HG03469 (cell line): Measurements from ENCODE around the gene XDH.

Experiments used
- ATAC-seq: cut with Tn5 transposase; IDR thresholded peaks from one replicate; pipeline ENCODE4 v1.9.1; 2021; ENCODE audit warnings: mild to moderate bottlenecking, moderate library complexity, moderate number of reproducible peaks; ENCODE audit not compliant: unreplicated experiment

Gene XDH

GRCh38 chr2:31366733-31367132 is 47.8 kb downstream of the XDH start:
- ATAC-seq, result no peak

GRCh38 chr2:31365834-31366505 is 48.6 kb downstream of the XDH start:
- no peak for ATAC-seq

DNA sequence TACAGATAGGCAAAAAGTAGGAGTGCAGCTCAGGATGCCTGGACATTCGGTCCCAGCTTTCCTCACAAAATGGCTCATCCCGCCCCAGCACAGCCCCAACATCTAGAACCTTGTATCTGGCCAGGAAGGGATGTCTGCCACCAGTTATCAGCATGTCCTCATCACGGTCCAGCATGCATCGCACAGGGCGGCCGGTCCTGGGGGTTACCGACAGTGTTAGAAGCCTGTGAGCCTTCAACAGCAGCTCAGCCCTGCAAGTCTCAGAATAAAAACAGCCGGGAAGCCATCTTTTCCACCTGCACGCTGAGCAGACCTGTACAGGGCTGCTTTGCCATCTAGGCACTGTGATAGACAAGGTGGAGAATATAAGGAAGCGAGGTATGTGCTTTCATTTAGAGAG is 49.2 kb downstream of the XDH start:
- no peak for ATAC-seq

DNA sequence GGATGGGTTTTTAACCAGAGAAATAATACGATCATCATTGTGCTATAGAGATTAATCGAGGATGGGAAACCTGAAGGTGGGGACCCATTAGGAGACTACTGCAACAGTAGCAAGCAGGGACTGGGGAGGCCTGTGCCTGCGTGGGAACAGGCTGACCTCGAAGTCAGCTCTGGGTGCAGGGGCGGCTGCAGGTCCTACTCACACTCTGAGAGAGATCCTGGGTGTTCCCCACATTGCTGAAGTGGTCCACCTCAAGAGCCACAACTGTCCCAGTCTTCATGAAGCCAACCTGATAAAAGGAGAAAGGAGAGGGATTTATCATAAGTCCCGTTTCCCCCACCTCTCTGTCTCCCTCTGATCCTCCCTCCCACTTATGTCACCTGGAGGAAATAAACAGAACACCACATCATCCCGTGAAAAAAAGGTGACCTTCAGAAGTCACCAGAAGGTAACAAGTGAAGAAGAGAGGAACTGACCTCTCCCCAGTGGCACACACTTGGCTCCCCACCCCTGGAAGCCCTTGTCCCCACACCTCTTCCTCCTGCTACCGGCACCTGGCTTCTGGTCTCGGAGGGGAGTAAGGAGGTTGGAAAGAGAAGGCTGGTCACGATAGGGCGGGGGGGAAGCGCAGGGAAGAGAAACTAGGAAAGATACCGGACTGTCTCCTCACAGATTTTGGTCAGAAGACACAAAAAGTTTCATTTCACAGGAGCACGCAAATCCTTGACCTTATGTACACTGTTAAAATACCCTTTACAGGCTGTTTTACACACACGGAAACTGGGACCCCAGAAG is 50.4 kb downstream of the XDH start:
- no peak for ATAC-seq

- no peak for ATAC-seq
Measured at GRCh38 chr2:31362581-31362980, 52.0 kb downstream of the XDH start.

DNA sequence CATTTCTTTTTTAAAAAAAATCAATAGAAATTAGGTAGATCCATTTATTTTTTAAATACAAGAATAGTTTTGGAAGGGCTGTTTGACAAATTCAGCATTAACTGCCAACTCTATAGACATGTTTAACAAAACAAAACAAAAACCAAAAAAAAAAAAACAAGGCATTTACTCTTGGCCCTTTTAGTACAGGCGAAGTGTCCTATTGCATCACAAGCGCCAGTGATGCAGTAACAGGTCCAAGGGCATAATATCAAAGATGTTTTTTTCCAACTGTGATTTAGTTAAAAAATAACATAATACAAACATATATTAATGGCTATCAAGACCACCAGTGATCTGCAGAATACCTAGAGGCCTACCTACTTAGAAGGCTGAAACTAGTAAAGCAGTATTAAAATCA is 55.3 kb downstream of the XDH start:
- ATAC-seq, result no peak

- no peak for ATAC-seq
Measured at GRCh38 chr2:31354837-31355236, 59.7 kb downstream of the XDH start.

GRCh38 chr2:31353179-31353578 is 61.4 kb downstream of the XDH start:
- ATAC-seq, result no peak

DNA sequence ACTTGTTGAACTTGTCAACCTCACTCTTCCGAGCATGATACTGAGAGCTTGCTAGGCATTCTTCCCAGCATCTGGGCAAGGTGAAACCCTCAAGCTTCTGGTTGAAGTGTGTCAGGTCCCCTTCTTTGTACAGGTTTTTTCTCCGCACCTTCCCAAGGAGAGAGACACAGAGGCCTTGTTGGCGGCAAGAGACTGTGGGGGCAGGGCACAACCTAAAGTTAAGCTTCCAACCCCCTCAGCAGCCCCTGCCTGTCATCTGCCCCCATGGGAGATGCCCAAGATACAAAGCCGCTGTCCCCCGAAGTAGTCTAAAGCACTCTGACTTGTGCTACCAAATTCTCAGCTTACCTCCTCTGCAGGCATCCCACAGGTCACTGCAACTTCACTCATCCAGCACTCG is 64.9 kb downstream of the XDH start:
- no peak for ATAC-seq

GRCh38 chr2:31349160-31349559 is 65.4 kb downstream of the XDH start:
- no peak for ATAC-seq

DNA sequence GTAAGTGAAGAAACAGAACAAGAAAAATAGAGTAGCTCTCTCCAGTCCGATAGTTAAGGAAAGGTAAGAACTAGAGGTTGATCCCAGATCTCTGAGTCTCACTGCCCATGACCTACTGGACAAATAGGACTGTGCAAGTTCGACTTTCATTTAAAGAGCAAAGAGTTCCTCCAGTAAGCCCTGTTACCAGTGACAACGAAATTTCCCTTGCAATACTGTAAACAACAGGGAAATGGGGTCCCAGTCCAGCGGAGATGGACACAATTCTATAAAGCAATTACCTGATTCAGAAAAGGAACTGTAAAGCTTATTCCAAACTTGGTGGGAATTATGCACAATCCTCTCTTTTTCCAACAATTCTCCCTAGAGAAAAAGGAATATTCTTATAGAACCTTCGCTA is 65.9 kb downstream of the XDH start:
- ATAC-seq, result no peak

GRCh38 chr2:31347750-31348149 is 66.8 kb downstream of the XDH start:
- no peak for ATAC-seq

- no peak for ATAC-seq
Measured at GRCh38 chr2:31347319-31347718, 67.2 kb downstream of the XDH start.

- ATAC-seq, result no peak
Measured at GRCh38 chr2:31344447-31344846, 70.1 kb downstream of the XDH start.

- ATAC-seq, result no peak
Measured at GRCh38 chr2:31341351-31341750, 73.2 kb downstream of the XDH start.

GRCh38 chr2:31339696-31340095 is 74.8 kb downstream of the XDH start:
- ATAC-seq, result no peak

DNA sequence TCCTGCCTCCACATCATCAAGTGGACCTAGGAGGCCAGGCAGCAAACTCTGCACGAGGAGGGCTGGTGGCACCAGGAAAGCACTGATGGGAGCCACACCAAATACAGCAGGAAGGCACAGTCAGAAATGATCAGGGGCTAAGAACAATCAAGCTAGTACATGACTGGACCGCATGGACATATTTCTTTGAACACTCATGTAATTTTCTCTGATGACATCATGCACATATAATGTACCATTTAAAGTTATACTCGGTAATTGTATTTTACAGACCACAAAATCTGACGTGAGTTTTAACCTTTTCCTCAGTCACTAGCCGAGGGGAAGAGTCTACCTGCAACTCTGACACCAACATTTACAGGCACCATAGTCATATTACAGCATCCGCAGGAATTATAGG is 76.7 kb downstream of the XDH start:
- ATAC-seq, result no peak

DNA sequence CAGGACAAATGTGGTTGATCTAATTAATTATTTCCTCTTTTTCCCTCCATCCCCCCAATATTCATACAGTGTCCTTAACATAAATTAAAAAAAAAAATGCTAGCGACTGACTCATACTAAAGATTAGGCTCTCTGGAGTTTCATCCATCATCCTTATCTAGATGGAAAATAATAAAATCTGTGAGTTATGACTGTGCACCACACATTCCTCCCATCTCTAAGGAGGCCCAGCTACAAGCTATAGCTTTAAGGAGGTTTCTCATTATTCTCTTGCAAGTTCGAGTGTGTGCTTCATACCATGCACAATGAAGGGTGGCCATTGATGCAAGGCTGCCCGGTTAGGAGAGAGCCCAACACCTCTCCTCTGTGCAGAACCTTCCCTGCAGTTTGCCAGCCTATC is 77.3 kb downstream of the XDH start:
- ATAC-seq, result no peak

- no peak for ATAC-seq
Measured at GRCh38 chr2:31335921-31336585, 78.5 kb downstream of the XDH start.

DNA sequence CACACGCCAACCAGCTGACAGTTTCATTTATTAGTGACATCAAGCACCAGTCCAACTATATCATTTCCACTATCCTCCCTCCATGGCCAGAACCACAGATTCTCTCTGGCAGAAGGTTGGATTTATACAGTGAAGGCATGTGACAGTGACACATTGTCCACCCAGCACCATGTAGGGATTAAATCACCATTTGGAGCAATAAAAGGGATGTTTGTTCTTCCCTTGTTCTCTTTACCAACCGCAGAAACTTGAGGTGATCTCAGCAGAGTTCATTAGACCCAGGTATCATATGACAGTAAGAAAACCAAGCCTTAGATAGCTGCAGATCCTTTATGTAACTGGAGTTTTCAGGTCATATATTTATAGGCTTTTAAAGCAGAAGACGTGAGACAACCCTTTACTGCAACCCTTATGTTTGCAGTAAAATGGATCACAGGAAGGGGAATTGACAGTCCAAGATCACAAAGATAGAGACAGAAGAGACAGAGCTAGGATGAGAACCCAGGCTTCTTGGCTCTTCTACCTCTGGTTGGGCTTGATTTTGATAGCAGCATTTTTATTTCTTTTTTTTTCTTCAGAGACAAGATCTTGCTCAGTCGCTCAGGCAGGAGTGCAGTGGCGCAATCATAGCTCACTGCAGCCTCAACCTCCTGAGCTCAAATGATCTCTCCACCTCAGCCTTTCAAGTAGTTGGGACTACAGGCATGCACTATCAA is 80.1 kb downstream of the XDH start:
- ATAC-seq, result no peak

DNA sequence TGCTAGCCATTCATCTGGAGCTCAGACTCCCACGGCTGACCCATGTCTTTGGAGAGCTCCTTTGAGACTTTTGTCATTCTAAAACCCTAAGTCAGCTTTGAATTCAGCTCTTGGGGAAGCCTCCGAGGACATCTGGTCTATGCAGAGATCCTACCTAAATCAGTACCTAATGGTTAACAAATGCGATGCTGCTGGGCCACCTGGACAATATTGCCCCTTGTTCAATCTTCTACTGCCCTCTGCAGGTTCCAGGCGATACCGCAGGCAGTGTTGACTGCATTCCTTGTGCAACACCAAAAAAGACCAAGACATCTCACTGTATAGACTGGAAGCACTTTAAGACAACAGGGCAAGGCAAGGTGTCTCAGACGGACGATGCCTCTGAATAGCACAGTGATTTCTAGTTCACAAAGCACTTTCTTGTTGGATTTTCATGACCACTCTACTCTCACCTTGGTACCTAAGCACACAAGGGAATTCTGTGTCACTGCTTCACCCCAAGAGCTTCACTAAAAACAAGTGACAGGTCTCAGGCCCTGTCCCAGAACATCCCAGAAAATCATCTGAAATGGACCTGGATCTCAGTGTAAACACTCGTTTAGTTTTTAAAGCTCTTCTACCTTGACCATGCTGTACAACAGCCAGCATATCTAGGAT is 80.9 kb downstream of the XDH start:
- peak; percentile 62 for ATAC-seq
